ENCODE results near the gene TP53TG3E.
"Not testable (repeated sequence)": the region's sequence is repeated elsewhere in the genome, so short reads cannot be mapped to it uniquely, and the experiment has no call there.

The TP53TG3E gene

DNA sequence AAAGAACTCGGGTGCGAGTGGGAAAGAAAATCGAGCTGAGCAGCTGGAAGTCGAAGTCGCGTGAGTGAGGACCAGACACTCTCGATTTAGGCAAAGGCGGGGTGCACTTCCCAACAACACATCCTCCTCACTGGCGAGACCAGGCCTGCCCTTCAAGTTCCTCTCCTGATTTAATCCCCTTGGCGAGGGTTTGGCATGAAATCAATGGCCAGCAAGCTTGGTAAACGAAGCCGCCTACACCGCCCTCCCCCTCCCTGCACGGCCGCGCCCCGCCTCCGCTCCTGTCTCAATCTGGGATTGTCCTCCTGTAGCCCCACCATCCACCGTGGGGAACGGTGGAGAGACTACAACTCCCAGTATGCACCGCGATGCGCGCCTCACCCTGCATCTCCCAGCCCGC, at the start of gene TP53TG3E:
Gene TP53TG3E, plus strand, starts transcription at position 301 of the 400 bp plus-strand sequence. Its CDS starts 68 bp downstream, at position 369.
- DNase-seq; in situ Hi-C loops (cut with MboI; ENCODE audit: low pct_unique_long_range_greater_than_20kb, low sequenced_read_pairs): not testable (repeated sequence)

- DNase-seq; in situ Hi-C loops (cut with MboI; ENCODE audit: low pct_unique_long_range_greater_than_20kb, low sequenced_read_pairs): not testable (repeated sequence)
These were observed 32.3 kb downstream of the TP53TG3E start for GRCh38 chr16:33336226-33337012.

GRCh38 chr16:33337627-33338542, 33.8 kb downstream of the TP53TG3E start:
- in situ Hi-C loops (cut with MboI; ENCODE audit: low pct_unique_long_range_greater_than_20kb, low sequenced_read_pairs); DNase-seq: not testable (repeated sequence)

- DNase-seq; in situ Hi-C loops (cut with MboI; ENCODE audit: low pct_unique_long_range_greater_than_20kb, low sequenced_read_pairs): not testable (repeated sequence)
These were observed 34.4 kb downstream of the TP53TG3E start for GRCh38 chr16:33338543-33338951.

GRCh38 chr16:33339093-33340061, 35.3 kb downstream of the TP53TG3E start:
- DNase-seq; in situ Hi-C loops (cut with MboI; ENCODE audit: low pct_unique_long_range_greater_than_20kb, low sequenced_read_pairs): not testable (repeated sequence)

All from KBM-7 (cell line).